Breast epithelium (tissue), 4 donors: ENCODE data around the gene HSPB7. TPM values are rescaled to one million over a fixed set of nuclear protein-coding genes. Genes with fewer than 3 reads are reported as not detected.
A peak's percentile ranks its signal among the peaks of the same experiment; 100 is the strongest.

Experiments used
- DNase-seq, 2 donors: peaks; one replicate each; pipeline ENCODE4 v3.0.0-alpha.2; 2019; ENCODE audit warnings: low spot score in 2 of 2
- H3K27ac ChIP-seq, 2 donors: fragments of 200-600 bp; sonication (generic) in 1 of 2; one replicate each; pipeline ENCODE4 v1.5.1; 2016 to 2019; ENCODE audit warnings: mild to moderate bottlenecking in 1 of 2
- H3K27me3 ChIP-seq, 2 donors: fragments of 200-600 bp; sonication (generic) in 1 of 2; one replicate each; pipeline versions ENCODE4 v1.5.1 to v1.6.0; 2017 to 2019; ENCODE audit warnings: control low read depth in 1 of 2, mild to moderate bottlenecking in 1 of 2
- H3K36me3 ChIP-seq: fragments of 200-600 bp; one replicate; pipeline ENCODE4 v1.5.1; 2019
- H3K4me1 ChIP-seq, 2 donors: fragments of 200-600 bp; sonication (generic); one replicate each; pipeline ENCODE4 v1.5.1; 2016 to 2019; ENCODE audit warnings: control low read depth in 1 of 2
- H3K4me3 ChIP-seq, 3 donors: fragments of 200-600 bp; sonication (generic); 1 replicate in 2 of 3; 2 replicates in 1 of 3; pipeline ENCODE4 v1.5.1; 2016 to 2019; ENCODE audit warnings: mild to moderate bottlenecking in 3 of 3, moderate library complexity in 2 of 3
- H3K9me3 ChIP-seq, 2 donors: fragments of 200-600 bp; sonication (generic) in 1 of 2; one replicate each; pipeline ENCODE4 v1.5.1; 2016 to 2019; ENCODE audit warnings: control low read depth in 1 of 2
- CTCF ChIP-seq, 3 donors: fragments of 450-650 bp; IDR thresholded peaks; one replicate each; pipeline ENCODE4 v1.5.1; 2016 to 2017; ENCODE audit warnings: antibody characterized with exemption in 3 of 3, mild to moderate bottlenecking in 3 of 3, moderate library complexity in 3 of 3
- POLR2A ChIP-seq: fragments of 450-650 bp; IDR thresholded peaks from one replicate; pipeline ENCODE4 v1.6.1; 2016; ENCODE audit warnings: antibody characterized with exemption, mild to moderate bottlenecking, moderate library complexity
- POLR2AphosphoS5 ChIP-seq, 3 donors: sonication (generic); formaldehyde crosslinking; IDR thresholded peaks; one replicate each; pipeline ENCODE4 v1.6.1; 2017; ENCODE audit warnings: antibody characterized with exemption in 3 of 3
- intact Hi-C: fragments of 100-400 bp; cut with DNase I; formaldehyde crosslinking; loops from one replicate; pipeline ENCODE4 v1.15.1; 2023; ENCODE audit warnings: low total_unique reads
- total RNA-seq, 3 donors: library from RNA; depleted of rRNA; stranded (reverse); fragments of >200 nt; gene quantifications; one replicate each; pipeline ENCODE4 v1.1.0, GENCODE V29; 2016

HSPB7 gene
- 100 to 1,000 TPM in 1 of 3 donors, 10 to 100 TPM in 1, 1 to 10 TPM in 1; 8.8 to 183 (median 19.0) TPM for total RNA-seq

GRCh38 chr1:16017461-16018303 lies at the start of gene HSPB7:
Gene HSPB7 (minus strand): TSS chr1:16018043. CDS start chr1:16017963, 80 bp downstream.
- H3K4me3 ChIP-seq = peak within 1 kb of the TSS; percentile 17 to 54 (median 30)
- no peaks in the 10 kb centered on the region for H3K9me3 ChIP-seq
- H3K4me1 ChIP-seq = peaks cover 9 to 11% of the 10 kb centered on the region in 2 donors
- H3K36me3 ChIP-seq = no peaks in the 10 kb centered on the region
- peak within 1 kb of the TSS; percentile 85 to 90 for H3K27ac ChIP-seq
- TF ChIP-seq POLR2AphosphoS5 (IDR thresholded peaks at IDR 0.05) (peak in 1 of 3 donors; percentile 7), CTCF (IDR thresholded peaks at IDR 0.05) (no peak)
- H3K27me3 ChIP-seq = no peaks in the 10 kb centered on the region
- intact Hi-C loops = no loop called here
- DNase-seq = peak in 1 of 2 donors; percentile 54

GRCh38 chr1:16067127-16067768 lies 49.4 kb upstream of the HSPB7 start:
- no peak for DNase-seq
- no peak overlapping the region for H3K4me3 ChIP-seq
- no peak for TF ChIP-seq CTCF (IDR thresholded peaks at IDR 0.05)

GRCh38 chr1:16066245-16066644 lies 48.4 kb upstream of the HSPB7 start:
- intact Hi-C loops = no loop called here
- no peaks in the 10 kb centered on the region for H3K36me3 ChIP-seq
- no peaks in the 10 kb centered on the region for H3K27me3 ChIP-seq
- H3K4me1 ChIP-seq = peaks cover 0 to 7% of the 10 kb centered on the region in 2 donors
- no peak overlapping the region for H3K4me3 ChIP-seq
- no peak for TF ChIP-seq POLR2AphosphoS5 (IDR thresholded peaks at IDR 0.05)
- TF ChIP-seq POLR2A = no peak
- TF ChIP-seq CTCF (IDR thresholded peaks at IDR 0.05) = no peak
- H3K27ac ChIP-seq = no peak overlapping the region
- DNase-seq = no peak
- H3K9me3 ChIP-seq = no peaks in the 10 kb centered on the region

More at GRCh38 chr1:16067127-16067768, 49.4 kb upstream of the HSPB7 start:
- intact Hi-C loops = no loop called here
- Histone ChIP-seq H3K27ac (no peak overlapping the region), H3K4me1 (peaks cover 0 to 7% of the 10 kb centered on the region in 2 donors), H3K27me3 (no peaks in the 10 kb centered on the region), H3K36me3 (no peaks in the 10 kb centered on the region), H3K9me3 (no peaks in the 10 kb centered on the region)

- H3K27ac ChIP-seq = no peak overlapping the region
- no peak for DNase-seq
- TF ChIP-seq POLR2A (no peak), POLR2AphosphoS5 (IDR thresholded peaks at IDR 0.05) (no peak), CTCF (IDR thresholded peaks at IDR 0.05) (no peak)
Observed at GRCh38 chr1:16065269-16065576, 47.4 kb upstream of the HSPB7 start.

More at GRCh38 chr1:16065269-16065576, 47.4 kb upstream of the HSPB7 start:
- H3K9me3 ChIP-seq = no peaks in the 10 kb centered on the region
- H3K27me3 ChIP-seq = no peaks in the 10 kb centered on the region
- peaks cover 0 to 7% of the 10 kb centered on the region in 2 donors for H3K4me1 ChIP-seq
- H3K4me3 ChIP-seq = no peak overlapping the region
- no peaks in the 10 kb centered on the region for H3K36me3 ChIP-seq
- intact Hi-C loops = no loop called here
